KMS-11 (cell line): ENCODE data around the gene LRCH4.

ENCODE experiments used
- H2AFZ ChIP-seq: fragments of 200-600 bp; sonication (generic); 2 replicates; pipeline ENCODE4 v1.6.1; 2016; ENCODE audit warnings: antibody characterized with exemption, mixed run types, low read depth
- H3K27ac ChIP-seq: fragments of 200-600 bp; sonication (generic); 2 replicates; pipeline ENCODE4 v1.6.1; 2016; ENCODE audit warnings: mild to moderate bottlenecking, mixed run types
- H3K27me3 ChIP-seq: fragments of 200-600 bp; sonication (generic); 2 replicates; pipeline ENCODE4 v1.6.1; 2017; ENCODE audit warnings: mild to moderate bottlenecking, low read depth, mixed run types, moderate library complexity; ENCODE audit not compliant: insufficient read depth
- H3K36me3 ChIP-seq: fragments of 200-600 bp; sonication (generic); 2 replicates; pipeline ENCODE4 v1.6.1; 2017; ENCODE audit warnings: mild to moderate bottlenecking, mixed run types; ENCODE audit not compliant: insufficient read depth
- H3K4me1 ChIP-seq: fragments of 200-600 bp; sonication (generic); 2 replicates; pipeline ENCODE4 v1.6.1; 2016; ENCODE audit warnings: mild to moderate bottlenecking, low read depth, mixed run types; ENCODE audit not compliant: poor library complexity, severe bottlenecking
- H3K4me2 ChIP-seq: fragments of 200-600 bp; sonication (generic); 2 replicates; pipeline ENCODE4 v1.7.0; 2016; ENCODE audit warnings: mild to moderate bottlenecking, mixed run types
- H3K4me3 ChIP-seq: fragments of 200-600 bp; sonication (generic); IDR thresholded peaks from 2 replicates; pipeline ENCODE4 v1.6.1; 2017; ENCODE audit warnings: low read depth, low read length, mixed read lengths; ENCODE audit not compliant: insufficient read depth
- H3K79me2 ChIP-seq: fragments of 200-600 bp; sonication (generic); 2 replicates; pipeline ENCODE4 v1.6.1; 2016; ENCODE audit warnings: low read depth, mixed run types; ENCODE audit not compliant: insufficient read depth
- H3K9ac ChIP-seq: fragments of 200-600 bp; sonication (generic); 2 replicates; pipeline ENCODE4 v1.6.1; 2016; ENCODE audit warnings: mild to moderate bottlenecking, mixed run types
- H4K20me1 ChIP-seq: fragments of 200-600 bp; sonication (generic); 2 replicates; pipeline ENCODE4 v1.6.1; 2016; ENCODE audit warnings: mild to moderate bottlenecking, mixed run types; ENCODE audit not compliant: insufficient read depth
- TF ChIP-seq, protein P1 (sequence below): fragments of 200-600 bp; sonication (generic); conservative IDR thresholded peaks from 2 replicates; pipeline ENCODE4 v1.6.1; 2017; ENCODE audit warnings: low read depth, mild to moderate bottlenecking, antibody characterized with exemption, low read length, moderate library complexity, mixed read lengths

LRCH4 gene

DNA sequence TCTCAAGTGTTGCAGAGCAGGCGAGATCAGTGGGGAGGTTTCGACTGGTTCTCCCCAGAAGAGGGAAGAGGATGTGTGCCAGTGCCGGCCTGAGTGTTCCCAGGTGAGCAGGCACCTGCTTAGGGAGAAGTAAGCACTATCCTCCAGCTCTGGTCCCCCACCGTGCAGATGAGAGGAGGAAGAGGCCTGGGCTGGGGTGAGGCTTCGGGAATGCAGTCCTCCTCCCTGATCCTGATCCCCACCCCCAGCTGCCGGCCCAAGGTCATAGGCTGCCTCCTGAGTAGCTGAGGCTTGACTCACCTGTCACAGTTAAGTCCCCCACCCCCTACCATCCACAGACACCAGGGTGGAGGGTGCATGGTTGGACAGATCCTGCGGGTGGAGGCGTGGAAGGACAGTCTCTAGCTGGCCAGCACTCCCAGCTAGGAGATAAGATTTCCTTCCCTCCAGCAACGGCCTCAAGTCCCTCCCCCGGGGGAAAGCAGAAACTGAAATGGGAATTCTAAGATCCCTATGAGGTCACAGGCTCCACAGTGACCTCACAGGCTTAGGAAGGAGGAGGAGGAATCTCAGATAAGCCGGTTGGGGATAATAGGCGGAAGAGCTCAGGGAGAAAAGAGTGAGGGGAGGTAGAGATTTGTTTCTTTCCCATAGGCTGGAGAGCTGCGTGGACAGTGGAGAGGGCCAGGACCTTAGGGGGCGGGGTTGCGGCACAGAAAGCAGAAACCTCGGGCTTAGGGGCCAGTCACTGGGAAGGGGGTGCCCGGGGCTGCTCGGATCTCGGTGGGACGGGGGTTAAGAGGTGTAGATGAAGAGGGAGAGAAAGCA, 1.0 kb downstream of the LRCH4 start:
- no peak overlapping the region for H3K4me3 ChIP-seq
- H2AFZ ChIP-seq = peak overlapping the region; percentile 41; the same call in 1 of the 2 replicates
- no peaks in the 10 kb centered on the region for H3K36me3 ChIP-seq
- H3K27me3 ChIP-seq = peaks cover 16% of the 10 kb centered on the region
- peak overlapping the region; percentile 80 for H3K4me2 ChIP-seq
- H3K9ac ChIP-seq = peak overlapping the region; percentile 72; the same call in 1 of the 2 replicates
- H3K4me1 ChIP-seq = peaks cover 12% of the 10 kb centered on the region
- H3K79me2 ChIP-seq = peaks cover 4% of the 10 kb centered on the region; the same call in 1 of the 2 replicates
- H4K20me1 ChIP-seq = no peaks in the 10 kb centered on the region
- no peak overlapping the region for H3K27ac ChIP-seq
- TF ChIP-seq, protein P1, sequence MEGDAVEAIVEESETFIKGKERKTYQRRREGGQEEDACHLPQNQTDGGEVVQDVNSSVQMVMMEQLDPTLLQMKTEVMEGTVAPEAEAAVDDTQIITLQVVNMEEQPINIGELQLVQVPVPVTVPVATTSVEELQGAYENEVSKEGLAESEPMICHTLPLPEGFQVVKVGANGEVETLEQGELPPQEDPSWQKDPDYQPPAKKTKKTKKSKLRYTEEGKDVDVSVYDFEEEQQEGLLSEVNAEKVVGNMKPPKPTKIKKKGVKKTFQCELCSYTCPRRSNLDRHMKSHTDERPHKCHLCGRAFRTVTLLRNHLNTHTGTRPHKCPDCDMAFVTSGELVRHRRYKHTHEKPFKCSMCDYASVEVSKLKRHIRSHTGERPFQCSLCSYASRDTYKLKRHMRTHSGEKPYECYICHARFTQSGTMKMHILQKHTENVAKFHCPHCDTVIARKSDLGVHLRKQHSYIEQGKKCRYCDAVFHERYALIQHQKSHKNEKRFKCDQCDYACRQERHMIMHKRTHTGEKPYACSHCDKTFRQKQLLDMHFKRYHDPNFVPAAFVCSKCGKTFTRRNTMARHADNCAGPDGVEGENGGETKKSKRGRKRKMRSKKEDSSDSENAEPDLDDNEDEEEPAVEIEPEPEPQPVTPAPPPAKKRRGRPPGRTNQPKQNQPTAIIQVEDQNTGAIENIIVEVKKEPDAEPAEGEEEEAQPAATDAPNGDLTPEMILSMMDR = no peak

DNA sequence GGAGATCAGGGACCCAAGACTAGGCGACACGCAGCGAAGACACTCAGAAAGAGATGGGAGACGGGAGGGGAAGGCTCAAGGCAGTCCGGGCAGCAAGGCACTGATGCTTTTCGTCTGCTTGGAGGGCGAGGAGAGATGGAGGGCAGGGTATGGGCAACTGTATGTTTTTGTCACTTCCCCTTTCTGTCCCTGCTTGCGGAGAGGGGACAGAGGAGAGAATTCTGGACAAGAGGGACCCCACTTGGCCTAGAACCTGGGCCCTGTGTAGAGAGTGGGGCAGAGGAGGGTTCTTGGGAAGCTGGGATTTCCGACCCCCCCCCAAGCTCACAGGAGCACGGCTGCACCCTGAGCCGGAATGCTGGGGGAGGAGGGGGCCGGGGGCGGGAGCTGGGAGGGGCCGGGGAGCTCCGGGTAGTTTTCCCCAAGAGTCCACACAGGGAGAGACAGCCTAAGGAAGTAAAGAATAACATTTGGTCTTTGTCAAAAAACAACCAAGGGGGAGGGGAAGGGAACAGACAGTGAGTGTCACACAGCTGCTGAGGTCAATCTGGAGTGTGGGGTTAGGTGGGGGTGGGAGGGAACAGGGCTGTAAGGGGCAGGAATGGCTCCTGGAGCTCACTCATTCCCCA, 1.8 kb downstream of the LRCH4 start:
- H3K79me2 ChIP-seq = peaks cover 4% of the 10 kb centered on the region; the same call in 1 of the 2 replicates
- no peaks in the 10 kb centered on the region for H3K36me3 ChIP-seq
- TF ChIP-seq, protein P1 = no peak
- no peaks in the 10 kb centered on the region for H4K20me1 ChIP-seq
- peak overlapping the region; percentile 80; the same call in 1 of the 2 replicates for H3K4me2 ChIP-seq
- peaks cover 8% of the 10 kb centered on the region for H3K27me3 ChIP-seq
- no peak overlapping the region for H3K27ac ChIP-seq
- H3K4me3 ChIP-seq = no peak overlapping the region
- peaks cover 12% of the 10 kb centered on the region for H3K4me1 ChIP-seq
- no peak overlapping the region for H2AFZ ChIP-seq
- H3K9ac ChIP-seq = no peak overlapping the region

DNA sequence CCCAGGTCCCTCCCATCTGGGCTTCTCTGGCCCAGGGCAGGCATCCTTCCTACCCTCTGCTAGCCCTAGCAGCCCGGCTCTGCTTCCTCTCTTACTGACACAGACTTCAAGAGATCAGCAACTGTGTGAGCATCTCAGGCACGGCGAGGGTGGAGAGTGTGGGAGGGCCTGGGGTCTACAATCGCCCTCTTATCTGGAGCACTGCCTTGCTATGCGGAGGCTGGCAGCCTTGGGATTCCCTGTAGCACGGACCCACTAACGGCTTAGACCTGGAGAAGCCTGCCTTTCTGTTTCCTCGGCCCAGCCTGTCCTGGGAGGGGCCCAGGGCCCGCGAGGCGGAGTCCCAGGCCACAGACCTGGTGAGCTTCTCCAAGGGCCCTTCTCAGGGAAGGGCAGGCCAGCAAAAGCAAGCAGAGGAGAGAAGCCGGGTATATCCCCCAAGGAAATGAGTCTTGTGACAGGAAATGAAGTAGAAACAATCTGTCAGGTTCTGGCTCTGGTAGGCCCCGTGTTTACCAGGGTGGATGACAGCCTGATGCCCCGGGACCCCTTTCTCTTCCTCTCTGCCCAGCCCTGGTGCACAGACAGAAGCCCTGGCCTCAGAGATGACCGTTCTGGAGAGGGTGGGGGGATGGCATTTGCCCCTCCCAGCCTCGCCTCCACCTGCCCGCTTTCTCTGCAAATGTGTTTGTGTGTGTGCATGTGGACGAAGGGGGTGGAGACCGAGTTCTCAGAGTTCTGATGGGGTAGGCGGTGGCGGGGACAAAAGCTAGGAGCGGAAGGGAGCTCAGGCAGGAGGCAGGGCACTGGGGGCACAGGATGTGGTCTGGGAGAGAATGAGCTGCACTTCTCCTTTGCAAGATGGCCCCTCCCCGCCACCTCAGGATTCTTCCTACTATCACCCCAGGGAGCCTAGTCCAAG, 2.5 kb downstream of the LRCH4 start:
- Histone ChIP-seq H3K4me3 (no peak overlapping the region), H4K20me1 (no peaks in the 10 kb centered on the region), H3K4me1 (peaks cover 12% of the 10 kb centered on the region), H3K36me3 (no peaks in the 10 kb centered on the region), H3K79me2 (peaks cover 4% of the 10 kb centered on the region; the same call in 1 of the 2 replicates), H3K9ac (no peak overlapping the region), H3K27ac (no peak overlapping the region), H3K27me3 (peaks cover 6% of the 10 kb centered on the region; the same call in 1 of the 2 replicates), H2AFZ (no peak overlapping the region), H3K4me2 (no peak overlapping the region)
- TF ChIP-seq, protein P1 = no peak

DNA sequence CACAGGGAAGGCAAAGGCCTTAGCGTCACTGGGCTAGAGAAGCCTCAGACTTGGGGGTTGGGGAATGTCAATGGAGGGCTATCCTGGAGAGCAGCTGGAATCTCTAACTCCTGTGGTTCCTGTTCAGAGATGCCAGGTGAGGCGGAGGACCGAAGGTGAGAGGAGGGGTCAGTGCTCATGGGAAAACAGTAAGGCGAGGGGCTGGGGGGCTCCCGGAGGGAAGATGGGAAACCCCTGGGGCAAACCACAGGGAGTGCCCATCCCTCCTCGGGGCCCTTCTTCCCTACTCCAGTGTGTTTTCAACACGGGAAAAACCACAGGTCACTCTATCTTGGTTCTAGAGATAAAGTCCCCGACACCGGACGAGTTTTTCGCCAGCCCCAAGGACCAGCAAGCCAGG, 3.3 kb downstream of the LRCH4 start:
- Histone ChIP-seq H3K79me2 (peaks cover 4% of the 10 kb centered on the region; the same call in 1 of the 2 replicates), H2AFZ (no peak overlapping the region), H3K4me2 (no peak overlapping the region), H3K27ac (no peak overlapping the region), H3K27me3 (peaks cover under 1% of the 10 kb centered on the region; the same call in 1 of the 2 replicates), H3K4me3 (no peak overlapping the region), H3K36me3 (no peaks in the 10 kb centered on the region), H3K4me1 (peaks cover 12% of the 10 kb centered on the region), H3K9ac (no peak overlapping the region), H4K20me1 (no peaks in the 10 kb centered on the region)
- TF ChIP-seq, protein P1 = no peak
